GM23248 (cell line): Measurements from ENCODE around the gene GNMT. TPM values are rescaled to one million over a fixed set of nuclear protein-coding genes. Genes with fewer than 3 reads are reported as not detected.
"Not testable (repeated sequence)": the region's sequence is repeated elsewhere in the genome, so short reads cannot be mapped to it uniquely, and the experiment has no call there.

Source experiments
- DNase-seq: peaks from one replicate; pipeline ENCODE4 v3.0.0-alpha.2; 2015
- H2AFZ ChIP-seq: fragments of 200-600 bp; sonication (generic); 2 replicates; pipeline ENCODE4 v1.6.1; 2016; ENCODE audit warnings: antibody characterized with exemption
- H3F3A ChIP-seq: fragments of 200-600 bp; sonication (generic); 2 replicates; pipeline ENCODE4 v1.6.1; 2016; ENCODE audit warnings: mild to moderate bottlenecking, antibody characterized with exemption, mixed run types; ENCODE audit not compliant: insufficient read depth
- H3K27ac ChIP-seq: fragments of 200-600 bp; sonication (generic); 2 replicates; pipeline ENCODE4 v1.5.1; 2016; ENCODE audit warnings: mild to moderate bottlenecking
- H3K27me3 ChIP-seq: fragments of 200-600 bp; sonication (generic); replicated peaks from 2 replicates; pipeline ENCODE4 v1.6.1; 2016; ENCODE audit warnings: mild to moderate bottlenecking; ENCODE audit not compliant: insufficient read depth
- H3K36me3 ChIP-seq: fragments of 200-600 bp; sonication (generic); 2 replicates; pipeline ENCODE4 v1.6.1; 2016; ENCODE audit warnings: low read depth, mild to moderate bottlenecking
- H3K4me1 ChIP-seq: fragments of 200-600 bp; sonication (generic); 2 replicates; pipeline ENCODE4 v1.6.1; 2016; ENCODE audit warnings: mild to moderate bottlenecking; ENCODE audit not compliant: insufficient read depth
- H3K4me2 ChIP-seq: fragments of 200-600 bp; sonication (generic); one replicate; pipeline ENCODE4 v1.6.1; 2016; ENCODE audit warnings: mild to moderate bottlenecking; ENCODE audit not compliant: unreplicated experiment
- H3K4me3 ChIP-seq: fragments of 200-600 bp; sonication (generic); 2 replicates; pipeline ENCODE4 v1.5.1; 2016; ENCODE audit warnings: mild to moderate bottlenecking
- H3K79me2 ChIP-seq: fragments of 200-600 bp; sonication (generic); 2 replicates; pipeline ENCODE4 v1.6.1; 2016; ENCODE audit warnings: mild to moderate bottlenecking; ENCODE audit not compliant: insufficient read depth
- H3K9ac ChIP-seq: fragments of 200-600 bp; sonication (generic); 2 replicates; pipeline ENCODE4 v1.6.1; 2016; ENCODE audit warnings: mild to moderate bottlenecking
- H3K9me2 ChIP-seq: fragments of 200-600 bp; sonication (generic); 2 replicates; pipeline ENCODE4 v1.6.1; 2016; ENCODE audit warnings: mixed run types, mild to moderate bottlenecking, moderate library complexity; ENCODE audit not compliant: insufficient read depth
- H3K9me3 ChIP-seq: fragments of 200-600 bp; sonication (generic); one replicate; pipeline ENCODE4 v1.6.1; 2017; ENCODE audit warnings: low read depth
- H4K20me1 ChIP-seq: fragments of 200-600 bp; sonication (generic); 2 replicates; pipeline ENCODE4 v1.6.0; 2016; ENCODE audit not compliant: insufficient read depth
- EZH2 ChIP-seq: fragments of 200-600 bp; sonication (generic); IDR thresholded peaks from 2 replicates; pipeline ENCODE4 v1.6.1; 2018; ENCODE audit warnings: antibody characterized with exemption, mild to moderate bottlenecking; ENCODE audit not compliant: insufficient read depth, poor library complexity, severe bottlenecking
- EZH2phosphoT487 ChIP-seq: fragments of 200-600 bp; sonication (generic); IDR thresholded peaks from 2 replicates; pipeline ENCODE4 v1.6.1; 2018; ENCODE audit warnings: antibody characterized with exemption, moderate library complexity, mild to moderate bottlenecking, low read depth; ENCODE audit not compliant: insufficient read depth
- WGBS, 2 experiments: methylation state at CpG; one replicate each; pipeline ENCODE4 v1.1.6; 2015 to 2017; ENCODE audit warnings: low lambda C conversion rate in 2 of 2, low coverage in 1 of 2; ENCODE audit errors: missing lambda C conversion rate in 2 of 2; 5-methylcytosine and 5-hydroxymethylcytosine counted together
- in situ Hi-C: fragments of 300-500 bp; cut with MboI; formaldehyde crosslinking; loops from 2 replicates; pipeline ENCODE4 v1.15.0; 2020
- polyA plus RNA-seq: library from polyadenylated mRNA; unstranded; fragments of >200 nt; fragmentation: Nextera tagmentation; extraction: Ambion mirVana; gene quantifications from 2 replicates; pipeline ENCODE4 v1.2.1, GENCODE V29; 2016
- total RNA-seq: library from RNA; depleted of rRNA; stranded (reverse); fragments of >200 nt; shearing (Covaris generic); gene quantifications from 2 replicates; pipeline ENCODE4 v1.2.3, GENCODE V29; 2014

Gene GNMT
- total and polyA plus RNA-seq, 2 experiments from 2014 or later = not detected

DNA sequence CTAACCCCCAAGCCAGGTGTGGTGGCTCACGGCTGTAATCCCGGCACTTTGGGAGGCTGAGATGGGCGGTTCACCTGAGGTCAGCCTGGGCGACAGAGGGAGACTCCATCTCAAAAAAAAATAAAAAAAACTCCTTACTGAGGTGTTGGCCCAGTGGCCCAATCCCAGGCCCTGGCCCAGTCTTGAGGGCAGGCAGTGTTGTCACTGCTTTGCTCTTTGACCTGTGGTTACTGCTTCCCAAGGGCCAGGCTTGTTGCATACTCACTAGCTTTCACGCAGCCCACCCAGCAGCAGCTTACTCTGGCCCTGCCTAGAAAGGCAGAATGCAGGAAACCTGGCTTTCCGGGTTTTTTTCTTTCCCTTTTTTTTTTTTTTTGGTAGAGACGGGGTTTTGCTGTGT, 18.1 kb upstream of the GNMT start:
- H3F3A ChIP-seq = no peaks in the 10 kb centered on the region
- no peak overlapping the region for H3K4me3 ChIP-seq
- H3K9me3 ChIP-seq = no peaks in the 10 kb centered on the region
- H4K20me1 ChIP-seq = no peaks in the 10 kb centered on the region
- H3K4me1 ChIP-seq = no peaks in the 10 kb centered on the region
- no peak for DNase-seq
- H3K27ac ChIP-seq = no peak overlapping the region
- H3K36me3 ChIP-seq = no peaks in the 10 kb centered on the region; the same call in 1 of the 2 replicates
- no peak overlapping the region for H2AFZ ChIP-seq
- WGBS, 2 experiments = 69 to 70% methylated on average over 5 to 7 of the region's 7 CpGs
- no peak overlapping the region for H3K4me2 ChIP-seq
- in situ Hi-C loops = no loop called here
- H3K79me2 ChIP-seq = no peaks in the 10 kb centered on the region
- H3K9me2 ChIP-seq = no peaks in the 10 kb centered on the region
- TF ChIP-seq EZH2phosphoT487 (no peak), EZH2 (no peak)
- no peaks in the 10 kb centered on the region for H3K27me3 ChIP-seq
- H3K9ac ChIP-seq = no peak overlapping the region

DNA sequence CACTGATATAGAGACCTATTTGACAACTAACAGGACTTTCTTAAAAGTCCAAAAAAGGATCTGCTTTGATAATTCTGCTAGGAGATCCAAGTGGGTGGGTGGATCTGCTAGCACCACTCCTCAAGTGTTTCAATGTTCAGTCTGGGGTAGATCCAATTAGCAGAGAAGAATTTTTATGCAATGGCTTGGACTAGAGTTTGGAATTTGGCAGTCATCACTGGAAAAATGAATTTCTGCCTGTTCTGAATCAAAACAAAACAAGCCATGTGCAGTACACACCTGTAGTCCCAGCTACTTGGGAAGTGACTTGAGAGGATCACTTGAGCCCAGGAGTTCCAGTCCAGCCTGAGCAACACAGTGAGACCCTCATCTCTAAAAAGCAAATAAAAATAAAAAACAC, 12.6 kb upstream of the GNMT start:
- no peaks in the 10 kb centered on the region for H3K4me1 ChIP-seq
- H3K4me3 ChIP-seq = no peak overlapping the region
- TF ChIP-seq EZH2phosphoT487 (no peak), EZH2 (no peak)
- H2AFZ ChIP-seq = no peak overlapping the region
- no peaks in the 10 kb centered on the region for H4K20me1 ChIP-seq
- H3K9ac ChIP-seq = no peak overlapping the region
- no peaks in the 10 kb centered on the region for H3F3A ChIP-seq
- H3K9me3 ChIP-seq = no peaks in the 10 kb centered on the region
- H3K36me3 ChIP-seq = no peaks in the 10 kb centered on the region; the same call in 1 of the 2 replicates
- H3K9me2 ChIP-seq = no peaks in the 10 kb centered on the region
- in situ Hi-C loops = no loop called here
- H3K27me3 ChIP-seq = no peaks in the 10 kb centered on the region
- no peak overlapping the region for H3K27ac ChIP-seq
- H3K79me2 ChIP-seq = no peaks in the 10 kb centered on the region
- H3K4me2 ChIP-seq = no peak overlapping the region
- DNase-seq = no peak

DNA sequence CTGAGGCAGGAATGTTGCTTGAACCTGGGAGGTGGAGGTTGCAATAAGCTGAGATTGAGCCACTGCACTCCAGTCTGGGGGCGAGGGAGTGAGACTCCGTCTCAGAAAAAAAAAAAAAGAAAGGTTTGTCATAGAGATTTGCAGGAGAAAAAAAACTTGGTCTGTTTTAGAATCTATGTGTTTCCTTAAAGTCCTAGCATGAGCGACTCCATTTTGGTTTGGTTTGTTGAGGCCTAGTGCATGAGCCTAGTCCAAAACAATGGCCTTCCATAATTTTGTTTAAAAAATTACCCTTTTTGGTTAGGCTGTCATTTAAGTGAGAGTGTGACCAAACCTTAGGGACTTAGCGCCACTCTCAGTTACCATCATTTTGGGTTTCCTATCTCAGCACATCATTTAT, 8.2 kb upstream of the GNMT start:
- TF ChIP-seq EZH2 = no peak
- no peak for TF ChIP-seq EZH2phosphoT487
- H4K20me1 ChIP-seq = no peaks in the 10 kb centered on the region
- no peaks in the 10 kb centered on the region for H3K9me2 ChIP-seq
- H3K9me3 ChIP-seq = no peaks in the 10 kb centered on the region
- no peaks in the 10 kb centered on the region for H3K36me3 ChIP-seq
- no peak overlapping the region for H3K4me2 ChIP-seq
- no peak for DNase-seq
- H3K4me3 ChIP-seq = no peak overlapping the region
- H3K4me1 ChIP-seq = no peaks in the 10 kb centered on the region
- no peak overlapping the region for H2AFZ ChIP-seq
- no peaks in the 10 kb centered on the region for H3K27me3 ChIP-seq
- no peaks in the 10 kb centered on the region for H3F3A ChIP-seq
- no peaks in the 10 kb centered on the region for H3K79me2 ChIP-seq
- no peak overlapping the region for H3K9ac ChIP-seq
- in situ Hi-C loops = no loop called here
- no peak overlapping the region for H3K27ac ChIP-seq
- WGBS, 2 experiments = 83 to 91% methylated on average over 4 of the region's 4 CpGs

DNA sequence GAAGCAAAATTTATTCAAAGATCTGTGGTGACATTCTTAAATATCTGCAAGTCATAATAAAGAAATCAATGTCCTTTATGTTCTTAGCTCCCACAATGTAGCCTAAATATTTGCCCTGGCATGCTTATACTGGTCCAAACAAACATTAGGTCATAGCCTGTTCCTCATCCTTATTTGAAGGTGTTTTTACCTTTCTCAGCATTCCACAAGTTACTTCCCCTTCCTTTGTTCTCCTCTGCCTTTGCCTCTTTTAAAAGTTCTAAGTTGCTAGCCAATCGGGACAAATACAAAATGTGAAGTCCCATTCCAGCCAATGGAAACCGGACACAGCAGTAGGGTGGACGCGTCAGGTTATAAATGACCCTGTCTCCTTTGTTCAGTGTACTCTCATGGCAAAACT, 6.1 kb upstream of the GNMT start:
- H3K27me3 ChIP-seq, H3K9me2 ChIP-seq, H2AFZ ChIP-seq, in situ Hi-C loops, H3K27ac ChIP-seq, H3K4me1 ChIP-seq, H3F3A ChIP-seq, H3K9ac ChIP-seq, H4K20me1 ChIP-seq, H3K4me3 ChIP-seq, H3K9me3 ChIP-seq, H3K36me3 ChIP-seq, H3K79me2 ChIP-seq, DNase-seq, H3K4me2 ChIP-seq: not testable (repeated sequence)
- 94 to 95% methylated on average over 4 of the region's 4 CpGs for WGBS, 2 experiments

DNA sequence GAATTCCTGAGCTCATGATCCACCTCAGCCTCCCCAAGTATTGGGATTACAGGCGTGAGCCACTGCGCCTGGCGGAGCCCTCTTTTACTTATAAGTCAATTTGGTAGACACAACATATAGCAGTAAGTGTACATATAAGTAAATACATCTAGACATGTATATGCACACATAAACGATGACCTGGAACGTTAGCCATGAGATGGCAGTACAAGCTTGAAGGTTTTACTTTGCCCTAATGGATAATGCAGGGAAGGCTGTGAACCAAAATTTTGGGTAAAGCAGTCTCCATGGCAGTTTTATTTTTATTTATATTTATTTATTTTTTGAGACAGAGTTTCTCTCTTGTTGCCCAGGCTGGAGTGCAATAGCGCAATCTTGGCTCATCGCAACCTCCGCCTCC, 2.4 kb upstream of the GNMT start:
- H3K4me3 ChIP-seq = no peak overlapping the region
- no peaks in the 10 kb centered on the region for H3K36me3 ChIP-seq
- H3K27ac ChIP-seq = no peak overlapping the region
- no peak overlapping the region for H3K4me2 ChIP-seq
- no peaks in the 10 kb centered on the region for H3F3A ChIP-seq
- no peaks in the 10 kb centered on the region for H3K9me2 ChIP-seq
- no peaks in the 10 kb centered on the region for H3K79me2 ChIP-seq
- in situ Hi-C loops = no loop called here
- no peaks in the 10 kb centered on the region for H3K9me3 ChIP-seq
- TF ChIP-seq EZH2 (no peak), EZH2phosphoT487 (no peak)
- no peaks in the 10 kb centered on the region for H3K27me3 ChIP-seq
- H4K20me1 ChIP-seq = no peaks in the 10 kb centered on the region
- no peak overlapping the region for H2AFZ ChIP-seq
- 0 out of 2 replicates have a peak, but pooled peaks cover 4% of the 10 kb centered on the region for H3K4me1 ChIP-seq
- WGBS, 2 experiments = 69 to 71% methylated on average over 8 of the region's 8 CpGs
- DNase-seq = no peak
- H3K9ac ChIP-seq = no peak overlapping the region
